ENCODE measurements around the gene GCNT4.
"Not testable (repeated sequence)": the region's sequence is repeated elsewhere in the genome, so short reads cannot be mapped to it uniquely, and the experiment has no call there.

GCNT4 gene

GRCh38 chr5:75052192-75053053 is at the start of gene GCNT4:
Gene GCNT4 (minus strand): TSS chr5:75052558. CDS start chr5:75030037, 22,521 bp downstream.
- no peak for DNase-seq

GRCh38 chr5:75095956-75096355 is 43.6 kb upstream of the GCNT4 start:
- not testable (repeated sequence) for DNase-seq

- DNase-seq: no peak
Observed at GRCh38 chr5:75091597-75091996, 39.2 kb upstream of the GCNT4 start.

GRCh38 chr5:75089662-75090061 is 37.3 kb upstream of the GCNT4 start:
- no peak for DNase-seq

GRCh38 chr5:75089137-75089536 is 36.8 kb upstream of the GCNT4 start:
- DNase-seq: no peak

GRCh38 chr5:75088648-75089047 is 36.3 kb upstream of the GCNT4 start:
- no peak for DNase-seq

GRCh38 chr5:75081510-75081909 is 29.2 kb upstream of the GCNT4 start:
- no peak for DNase-seq

GRCh38 chr5:75079346-75079745 is 27.0 kb upstream of the GCNT4 start:
- not testable (repeated sequence) for DNase-seq

GRCh38 chr5:75078027-75078426 is 25.7 kb upstream of the GCNT4 start:
- no peak for DNase-seq

GRCh38 chr5:75072061-75072460 is 19.7 kb upstream of the GCNT4 start:
- DNase-seq: no peak

GRCh38 chr5:75071100-75071499 is 18.7 kb upstream of the GCNT4 start:
- no peak for DNase-seq

- DNase-seq: no peak
Observed at GRCh38 chr5:75067434-75067833, 15.1 kb upstream of the GCNT4 start.

- no peak for DNase-seq
Observed at GRCh38 chr5:75062925-75063531, 10.7 kb upstream of the GCNT4 start.

GRCh38 chr5:75059912-75060545 is 7.7 kb upstream of the GCNT4 start:
- DNase-seq: no peak

- no peak for DNase-seq
Observed at GRCh38 chr5:75058986-75059535, 6.7 kb upstream of the GCNT4 start.

GRCh38 chr5:75057561-75057960 is 5.2 kb upstream of the GCNT4 start:
- DNase-seq: no peak

- no peak for DNase-seq
Observed at GRCh38 chr5:75055727-75056144, 3.4 kb upstream of the GCNT4 start.

- DNase-seq: no peak
Observed at GRCh38 chr5:75054134-75054930, 2.0 kb upstream of the GCNT4 start.

GRCh38 chr5:75053304-75054133 is 1.2 kb upstream of the GCNT4 start:
- no peak for DNase-seq

GRCh38 chr5:75053054-75053303 is 621 bp upstream of the GCNT4 start:
- DNase-seq: no peak

- DNase-seq: no peak
Observed at GRCh38 chr5:75051217-75051751, 1.1 kb downstream of the GCNT4 start.

- no peak for DNase-seq
Observed at GRCh38 chr5:75050415-75050814, 1.9 kb downstream of the GCNT4 start.
